Adrenal gland (tissue), 5 donors: ENCODE measurements around the gene VPS8.

ENCODE experiments used
- CTCF ChIP-seq, 6 experiments: fragments of 450-650 bp in 4 of 6; fragments of 200-600 bp in 2 of 6; sonication (generic) in 1 of 6; IDR thresholded peaks; 1 replicate in 5 of 6; 2 replicates in 1 of 6; pipeline versions ENCODE4 v1.5.1 to v1.8.0; 2016 to 2021; ENCODE audit warnings: antibody characterized with exemption in 6 of 6, mild to moderate bottlenecking in 2 of 6, moderate library complexity in 1 of 6
- POLR2A ChIP-seq, 2 donors: fragments of 450-650 bp; IDR thresholded peaks; one replicate each; pipeline ENCODE4 v1.6.1; 2017; ENCODE audit warnings: antibody characterized with exemption in 2 of 2, mild to moderate bottlenecking in 2 of 2, moderate library complexity in 1 of 2
- donor health status: DM: no; HTN: no; CAD: no.

- TF ChIP-seq CTCF (IDR thresholded peaks at IDR 0.05) (no peak), POLR2A (IDR thresholded peaks at IDR 0.05) (no peak)
Measured at GRCh38 chr3:184868477-184868876, 56.5 kb downstream of the VPS8 start.
